GM18951 (cell line): Measurements from ENCODE around the gene P3H1.
A peak's percentile ranks its signal among the peaks of the same experiment; 100 is the strongest.
"Not testable (repeated sequence)": the region's sequence is repeated elsewhere in the genome, so short reads cannot be mapped to it uniquely, and the experiment has no call there.

ENCODE experiments used
- POLR2A ChIP-seq: IDR thresholded peaks from 4 replicates; pipeline ENCODE4 v1.6.1; 2011; ENCODE audit warnings: mild to moderate bottlenecking; ENCODE audit not compliant: insufficient read length, insufficient read depth; ENCODE audit errors: extremely low read depth
- in situ Hi-C: fragments of 300-500 bp; cut with MboI; formaldehyde crosslinking; loops from one replicate; pipeline ENCODE4 v1.12.0; 2022; ENCODE audit warnings: low sequenced_read_pairs, mixed read lengths, inconsistent platforms; ENCODE audit not compliant: unreplicated experiment

P3H1 gene, protein sequence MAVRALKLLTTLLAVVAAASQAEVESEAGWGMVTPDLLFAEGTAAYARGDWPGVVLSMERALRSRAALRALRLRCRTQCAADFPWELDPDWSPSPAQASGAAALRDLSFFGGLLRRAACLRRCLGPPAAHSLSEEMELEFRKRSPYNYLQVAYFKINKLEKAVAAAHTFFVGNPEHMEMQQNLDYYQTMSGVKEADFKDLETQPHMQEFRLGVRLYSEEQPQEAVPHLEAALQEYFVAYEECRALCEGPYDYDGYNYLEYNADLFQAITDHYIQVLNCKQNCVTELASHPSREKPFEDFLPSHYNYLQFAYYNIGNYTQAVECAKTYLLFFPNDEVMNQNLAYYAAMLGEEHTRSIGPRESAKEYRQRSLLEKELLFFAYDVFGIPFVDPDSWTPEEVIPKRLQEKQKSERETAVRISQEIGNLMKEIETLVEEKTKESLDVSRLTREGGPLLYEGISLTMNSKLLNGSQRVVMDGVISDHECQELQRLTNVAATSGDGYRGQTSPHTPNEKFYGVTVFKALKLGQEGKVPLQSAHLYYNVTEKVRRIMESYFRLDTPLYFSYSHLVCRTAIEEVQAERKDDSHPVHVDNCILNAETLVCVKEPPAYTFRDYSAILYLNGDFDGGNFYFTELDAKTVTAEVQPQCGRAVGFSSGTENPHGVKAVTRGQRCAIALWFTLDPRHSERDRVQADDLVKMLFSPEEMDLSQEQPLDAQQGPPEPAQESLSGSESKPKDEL

DNA sequence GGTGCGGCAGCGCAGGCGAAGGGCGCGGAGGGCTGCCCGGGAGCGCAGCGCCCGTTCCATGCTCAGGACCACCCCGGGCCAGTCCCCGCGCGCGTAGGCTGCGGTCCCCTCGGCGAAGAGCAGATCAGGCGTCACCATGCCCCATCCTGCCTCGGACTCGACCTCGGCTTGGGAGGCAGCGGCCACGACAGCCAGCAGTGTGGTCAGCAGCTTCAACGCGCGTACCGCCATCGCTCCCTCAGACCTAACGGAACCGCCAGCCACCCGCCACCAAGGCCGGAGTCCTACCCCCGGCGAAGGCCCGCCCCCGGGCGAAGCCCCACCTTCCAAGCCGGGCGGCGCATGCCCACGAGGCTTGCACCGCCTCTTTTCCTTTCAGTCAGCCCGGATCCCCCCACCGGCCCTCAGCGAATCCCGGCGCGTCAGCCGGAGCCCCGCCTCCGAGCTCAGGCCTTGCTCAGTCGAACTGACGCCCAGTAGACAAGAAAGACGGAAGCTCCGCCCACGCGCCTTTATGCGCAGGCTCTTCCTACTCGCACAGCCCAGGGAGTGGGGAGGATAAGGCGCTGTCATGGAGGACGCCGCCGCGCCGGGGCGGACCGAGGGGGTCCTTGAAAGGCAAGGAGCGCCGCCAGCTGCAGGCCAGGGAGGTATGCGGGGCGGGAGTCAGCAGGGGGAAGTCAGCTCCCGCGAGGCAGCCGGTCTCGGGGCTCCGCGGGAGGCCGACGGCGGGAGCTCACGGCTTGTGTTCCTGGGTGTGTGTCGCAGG is at the start of gene P3H1, which contains the start of gene C1orf50:
TSS of gene P3H1 (minus strand) at position 288 of the 769 bp plus-strand sequence. CDS start at position 231, 57 bp downstream.
TSS of gene C1orf50 (plus strand) at position 509 of the 769 bp plus-strand sequence. CDS start at position 572, 63 bp downstream.
- in situ Hi-C loops, result no loop called here
- TF ChIP-seq POLR2A, result peak; percentile 99

DNA sequence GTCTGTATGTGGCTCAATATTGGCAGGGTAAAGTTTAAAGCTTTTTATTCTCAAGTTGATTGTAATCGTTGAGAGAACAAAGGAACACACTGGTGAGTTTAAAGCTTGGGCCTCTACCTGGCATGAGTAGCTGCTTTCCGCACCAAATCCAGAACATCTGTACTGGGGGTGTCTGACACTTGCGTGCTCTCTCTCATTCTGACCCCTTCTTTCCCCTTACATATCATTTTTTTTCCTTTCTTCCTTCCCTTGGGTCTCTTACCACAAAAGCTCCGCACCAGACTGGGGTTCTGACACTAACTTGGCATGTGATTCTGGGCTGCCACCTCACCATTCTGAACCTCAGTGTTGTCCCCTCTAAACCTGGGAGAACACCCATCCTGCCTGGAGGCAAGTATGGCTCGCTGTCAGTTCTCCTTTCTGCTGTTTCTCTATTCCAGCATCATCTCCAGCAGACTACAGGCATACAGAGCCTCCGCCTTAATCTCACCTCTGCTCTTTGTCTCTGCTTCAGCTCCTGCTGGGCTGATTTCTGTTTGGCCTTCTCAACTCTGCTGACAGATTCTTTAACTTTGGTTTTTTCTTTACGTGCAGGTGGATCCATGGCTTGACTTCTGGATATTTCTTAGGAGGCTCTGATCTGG is 49.2 kb upstream of the P3H1 start:
- in situ Hi-C loops, result no loop called here
- TF ChIP-seq POLR2A, result no peak

DNA sequence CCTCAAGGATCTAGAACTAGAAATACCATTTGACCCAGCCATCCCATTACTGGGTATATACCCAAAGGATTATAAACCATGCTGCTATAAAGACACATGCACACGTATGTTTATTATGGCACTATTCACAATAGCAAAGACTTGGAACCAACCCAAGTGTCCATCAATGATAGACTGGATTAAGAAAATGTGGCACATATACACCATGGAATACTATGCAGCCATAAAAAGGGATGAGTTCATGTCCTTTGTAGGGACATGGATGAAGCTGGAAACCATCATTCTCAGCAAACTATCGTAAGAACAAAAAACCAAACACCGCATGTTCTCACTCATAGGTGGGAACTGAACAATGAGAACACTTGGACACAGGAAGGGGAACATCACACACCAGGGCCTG is 48.0 kb upstream of the P3H1 start:
- in situ Hi-C loops, result not testable (repeated sequence)

DNA sequence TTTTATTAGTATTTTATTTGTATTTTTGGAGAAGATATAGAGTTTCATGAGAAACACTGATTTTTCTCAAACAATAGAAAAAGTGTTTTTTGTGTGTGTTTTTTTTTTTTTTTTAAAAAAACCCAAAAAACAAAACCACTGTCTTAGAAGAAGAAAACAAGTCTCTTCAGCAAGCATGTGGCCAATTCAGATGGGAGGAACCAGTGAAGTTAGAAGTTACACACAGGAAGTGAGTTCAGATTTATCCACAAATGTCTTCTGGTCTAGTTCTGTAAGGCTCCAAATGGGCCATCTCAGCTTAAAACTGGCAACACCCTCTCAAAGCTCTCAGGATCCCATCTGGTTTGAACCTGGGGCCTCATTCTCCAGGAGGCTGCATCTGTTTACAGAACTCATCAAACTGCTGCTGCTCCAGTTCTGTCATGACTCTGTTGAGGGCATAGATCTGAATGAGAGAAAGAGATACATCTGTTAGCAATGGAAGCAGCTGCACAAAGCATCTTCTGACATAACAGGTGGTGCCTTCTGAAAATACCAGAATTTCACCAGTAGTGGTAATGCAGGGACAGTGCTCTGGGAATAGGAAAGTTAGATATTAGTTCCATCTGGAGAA is 40.3 kb upstream of the P3H1 start:
- TF ChIP-seq POLR2A, result no peak

DNA sequence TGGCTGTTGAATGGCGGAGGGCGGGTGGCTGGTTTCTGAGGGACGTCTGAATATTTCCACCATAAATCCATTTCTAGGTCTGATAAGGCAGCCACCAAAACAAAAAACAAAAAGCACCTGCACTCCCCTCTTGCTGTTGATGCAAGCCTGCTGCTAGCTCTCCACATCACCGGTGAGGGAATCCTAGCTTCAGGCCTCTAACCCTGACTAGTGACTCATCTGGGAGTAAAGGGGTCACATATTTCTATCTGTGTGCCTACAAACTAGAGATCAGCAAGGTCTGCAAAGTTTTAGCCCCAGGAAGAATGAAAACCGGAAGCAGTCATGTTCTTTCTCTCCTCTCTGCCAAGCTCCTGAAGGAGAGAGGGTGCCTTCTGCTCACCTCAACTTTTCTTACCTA is 39.8 kb upstream of the P3H1 start:
- in situ Hi-C loops, result no loop called here
- no peak for TF ChIP-seq POLR2A

More for the DNA sequence above, 40.3 kb upstream of the P3H1 start:
- in situ Hi-C loops, result no loop called here

DNA sequence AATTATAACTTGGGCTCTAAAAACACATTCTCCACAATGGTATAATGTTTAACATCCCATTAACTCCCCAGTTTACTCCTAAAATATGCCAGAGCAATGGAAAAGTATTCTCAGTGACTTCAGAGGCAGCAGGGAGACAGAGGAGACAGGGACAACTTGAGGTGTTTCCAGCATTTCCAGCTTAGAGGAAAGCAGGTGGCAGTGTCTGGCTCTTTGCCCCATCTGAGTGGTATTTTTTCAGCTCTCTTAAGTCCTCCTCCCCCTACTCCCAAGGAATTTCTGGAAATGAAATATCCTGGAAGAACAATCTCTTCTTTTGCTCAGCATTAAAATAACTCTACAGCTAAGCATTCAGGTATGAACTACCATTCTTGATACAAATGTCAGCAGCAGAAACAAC is 39.3 kb upstream of the P3H1 start:
- in situ Hi-C loops, result no loop called here
- no peak for TF ChIP-seq POLR2A

DNA sequence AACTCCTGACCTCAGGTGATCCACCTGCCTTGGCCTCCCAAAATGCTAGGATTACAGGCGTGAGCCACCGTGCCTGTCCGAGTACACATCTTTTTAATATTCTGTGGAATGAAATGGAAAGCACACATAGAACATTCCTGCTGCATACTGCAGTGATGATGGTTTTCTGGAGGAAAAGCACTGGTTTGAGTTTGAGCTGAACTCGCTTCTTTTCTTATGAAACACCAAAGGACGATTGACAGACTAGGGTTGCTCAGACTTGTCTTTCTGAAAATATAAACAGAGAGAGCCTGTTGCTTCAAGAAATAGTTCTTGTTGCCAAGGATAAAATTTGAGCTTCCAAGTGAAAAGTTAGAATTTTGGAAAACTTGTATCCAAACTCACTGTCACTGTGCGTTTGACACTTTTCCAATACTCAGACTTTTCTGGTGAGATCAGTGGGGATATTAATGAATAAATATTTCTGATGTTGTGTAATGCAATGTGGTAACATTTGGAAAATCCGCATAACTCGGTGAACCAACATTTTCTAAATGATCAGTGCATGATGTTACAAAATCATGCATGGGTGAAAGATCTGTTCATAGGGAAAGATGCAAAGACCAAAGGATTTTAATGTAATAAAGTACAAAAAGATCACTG is 35.1 kb upstream of the P3H1 start:
- TF ChIP-seq POLR2A, result no peak
- in situ Hi-C loops, result no loop called here

DNA sequence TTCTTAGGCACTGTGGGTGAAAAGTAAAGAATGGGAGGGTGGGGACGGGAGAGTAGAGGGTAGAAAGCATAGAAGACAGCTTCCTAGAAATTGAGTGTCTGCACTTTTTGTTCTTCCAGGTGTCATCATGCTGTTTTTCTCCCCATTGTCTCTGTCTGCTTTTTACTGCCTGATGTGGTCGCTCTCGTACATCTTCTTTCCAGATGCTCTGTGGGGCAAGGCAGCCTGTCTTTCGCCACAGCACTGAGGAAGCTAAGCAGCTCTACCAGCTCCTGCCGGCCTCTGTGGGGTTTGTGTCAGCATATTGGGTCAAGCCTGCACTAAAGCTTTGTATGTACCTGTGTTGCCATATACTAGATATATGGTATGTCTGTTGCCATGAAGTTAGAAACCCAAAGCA is 31.2 kb upstream of the P3H1 start:
- in situ Hi-C loops, result no loop called here
- TF ChIP-seq POLR2A, result no peak

DNA sequence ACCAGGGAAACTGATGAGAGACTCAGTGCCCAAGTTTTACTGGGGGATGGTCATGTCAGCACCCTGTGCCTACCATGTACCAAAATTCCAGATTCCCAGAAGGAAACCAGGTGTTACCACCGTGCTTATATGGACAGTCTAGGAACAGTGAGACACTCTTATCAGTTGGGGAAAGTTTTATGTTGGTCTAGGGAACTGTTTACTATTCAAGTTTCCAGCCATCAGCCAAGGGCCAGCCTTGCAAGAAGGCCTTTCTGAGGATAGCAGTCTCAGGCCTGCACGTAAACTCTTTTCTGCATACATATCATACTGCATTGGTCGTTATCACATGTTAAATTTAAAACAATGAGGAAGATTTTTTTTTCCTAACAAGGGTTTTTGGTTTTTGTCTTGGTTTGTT is 30.6 kb upstream of the P3H1 start:
- in situ Hi-C loops, result no loop called here
- TF ChIP-seq POLR2A, result no peak

DNA sequence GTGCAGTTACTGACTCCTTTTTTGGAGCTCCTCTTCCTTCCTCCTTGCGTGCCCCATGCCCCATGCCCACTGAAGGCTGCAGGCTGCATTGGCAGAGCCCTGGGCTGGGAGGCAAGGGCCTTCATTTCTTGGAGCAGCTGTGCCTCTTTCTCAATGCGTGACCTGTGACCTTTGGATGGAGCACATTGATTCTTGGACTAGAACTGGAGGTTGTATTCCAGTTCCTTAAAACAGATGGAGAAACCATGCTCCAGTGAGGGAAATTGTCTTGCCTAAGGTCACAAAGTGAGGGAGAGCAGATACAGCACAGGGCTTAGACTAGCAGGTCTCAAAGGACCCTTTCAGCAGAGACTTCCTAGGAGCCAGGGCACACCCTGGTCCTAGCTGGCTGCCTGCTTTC is 27.0 kb upstream of the P3H1 start:
- TF ChIP-seq POLR2A, result no peak

DNA sequence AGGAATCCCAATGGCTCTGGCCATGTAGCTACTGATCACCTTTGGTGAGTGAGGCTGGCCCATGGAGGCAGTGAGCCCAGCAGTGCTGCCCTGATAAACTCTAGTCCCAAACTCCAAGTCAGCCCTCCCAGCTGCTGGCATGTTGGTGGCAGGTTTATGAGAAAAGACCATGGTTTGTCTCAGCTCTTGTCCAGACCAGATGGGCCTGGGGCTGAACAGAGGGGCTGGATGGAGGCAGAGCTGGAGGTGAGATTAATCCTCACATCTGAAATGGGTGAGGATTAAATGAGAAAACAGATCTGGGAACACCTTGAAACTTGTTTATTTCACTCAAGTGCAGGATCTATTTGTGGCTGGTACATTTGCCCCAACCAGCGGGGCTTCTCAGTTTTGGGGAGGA is 21.2 kb upstream of the P3H1 start:
- in situ Hi-C loops, result loop anchor here (10.0 kb wide), 1 partner anchor 127 kb away; no protein-coding TSS in a partner anchor
- no peak for TF ChIP-seq POLR2A

More for the DNA sequence above, 27.0 kb upstream of the P3H1 start:
- in situ Hi-C loops, result no loop called here

DNA sequence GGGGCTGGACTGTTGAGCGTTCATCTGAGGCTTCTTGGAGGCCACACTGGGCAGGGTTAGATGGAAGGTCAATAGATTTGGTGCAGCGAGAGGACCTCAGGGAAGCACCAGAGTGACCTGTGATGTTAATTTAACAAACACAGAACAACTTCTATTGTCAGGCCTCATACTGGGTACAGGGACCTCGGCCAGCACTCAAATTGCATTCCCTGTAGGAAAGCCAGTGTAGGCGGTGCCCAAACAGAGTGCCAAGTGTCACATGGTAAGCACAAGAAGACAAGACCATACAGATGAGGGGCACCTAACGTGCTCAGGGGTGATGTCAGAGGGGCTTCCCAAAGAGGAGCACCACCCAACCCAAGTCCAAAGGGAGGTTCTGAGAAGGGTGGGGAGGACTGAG is 19.3 kb upstream of the P3H1 start:
- in situ Hi-C loops, result loop anchor here (10.0 kb wide), 1 partner anchor 129 kb away; no protein-coding TSS in a partner anchor

More for the DNA sequence above, 19.3 kb upstream of the P3H1 start:
- TF ChIP-seq POLR2A, result no peak
